Glutamatergic neuron (in vitro differentiated cells): ENCODE results near the gene TCF12. TPM values are rescaled to one million over a fixed set of nuclear protein-coding genes. Genes with fewer than 3 reads are reported as not detected.

Experiments
- DNase-seq: peaks from one replicate; pipeline ENCODE4 v3.0.0; 2022
- H3K27ac Mint-ChIP-seq: one replicate; pipeline ENCODE4 v1.8.0; 2020; ENCODE audit warnings: mild to moderate bottlenecking, mixed read lengths, inconsistent platforms; ENCODE audit not compliant: unreplicated experiment
- H3K27me3 Mint-ChIP-seq: one replicate; pipeline ENCODE4 v1.8.0; 2020; ENCODE audit warnings: mild to moderate bottlenecking, moderate library complexity, mixed read lengths, inconsistent platforms; ENCODE audit not compliant: unreplicated experiment
- H3K36me3 Mint-ChIP-seq: one replicate; pipeline ENCODE4 v1.8.0; 2020; ENCODE audit warnings: mild to moderate bottlenecking, mixed read lengths, inconsistent platforms; ENCODE audit not compliant: unreplicated experiment
- H3K4me1 Mint-ChIP-seq: one replicate; pipeline ENCODE4 v1.8.0; 2020; ENCODE audit warnings: mild to moderate bottlenecking, low read depth, mixed read lengths, inconsistent platforms; ENCODE audit not compliant: unreplicated experiment
- H3K4me3 Mint-ChIP-seq: one replicate; pipeline ENCODE4 v1.8.0; 2020; ENCODE audit warnings: mild to moderate bottlenecking, mixed read lengths, inconsistent platforms; ENCODE audit not compliant: unreplicated experiment
- H3K9me3 Mint-ChIP-seq: one replicate; pipeline ENCODE4 v1.8.0; 2020; ENCODE audit warnings: mild to moderate bottlenecking, moderate library complexity, mixed read lengths, inconsistent platforms; ENCODE audit not compliant: unreplicated experiment
- CTCF ChIP-seq: fragments of 200-600 bp; sonication (generic); IDR thresholded peaks from one replicate; pipeline ENCODE4 v1.5.0; 2021; ENCODE audit not compliant: partially characterized antibody, unreplicated experiment
- total RNA-seq: library from RNA; stranded (reverse); fragmentation: NEBNext Ultra II Directional; extraction: Animal tissue kit (Norgen Biotek cat#: 25700); gene quantifications from one replicate; pipeline ENCODE4 v1.2.1, GENCODE V29; 2021; ENCODE audit not compliant: unreplicated experiment

The TCF12 gene
- total RNA-seq, 1 donor from 2014 or later: 140 TPM

- H3K36me3 Mint-ChIP-seq: no peaks in the 10 kb centered on the region
- no peak overlapping the region for H3K27ac Mint-ChIP-seq
- TF ChIP-seq CTCF: no peak
- no peak for DNase-seq
- H3K27me3 Mint-ChIP-seq: no peaks in the 10 kb centered on the region
- H3K4me3 Mint-ChIP-seq: no peak overlapping the region
- H3K9me3 Mint-ChIP-seq: no peaks in the 10 kb centered on the region
- peaks cover 24% of the 10 kb centered on the region for H3K4me1 Mint-ChIP-seq
Observed at GRCh38 chr15:57122080-57122840, 203.8 kb downstream of the TCF12 start.

GRCh38 chr15:57124036-57124435 lies 205.6 kb downstream of the TCF12 start:
- Mint-ChIP-seq H3K4me1 (peaks cover 14% of the 10 kb centered on the region), H3K27me3 (no peaks in the 10 kb centered on the region), H3K36me3 (no peaks in the 10 kb centered on the region), H3K9me3 (no peaks in the 10 kb centered on the region), H3K4me3 (no peak overlapping the region), H3K27ac (no peak overlapping the region)
- no peak for DNase-seq
- TF ChIP-seq CTCF: no peak

- no peak overlapping the region for H3K4me3 Mint-ChIP-seq
- peaks cover 41% of the 10 kb centered on the region for H3K4me1 Mint-ChIP-seq
- no peak overlapping the region for H3K27ac Mint-ChIP-seq
- peaks cover 12% of the 10 kb centered on the region for H3K9me3 Mint-ChIP-seq
- DNase-seq: no peak
- TF ChIP-seq CTCF: no peak
- peaks cover 5% of the 10 kb centered on the region for H3K36me3 Mint-ChIP-seq
- H3K27me3 Mint-ChIP-seq: peaks cover 8% of the 10 kb centered on the region
Observed at GRCh38 chr15:57129064-57129463, 210.6 kb downstream of the TCF12 start.

GRCh38 chr15:57130956-57131355 lies 212.5 kb downstream of the TCF12 start:
- peaks cover 17% of the 10 kb centered on the region for H3K9me3 Mint-ChIP-seq
- H3K36me3 Mint-ChIP-seq: peaks cover 5% of the 10 kb centered on the region
- H3K4me1 Mint-ChIP-seq: peaks cover 59% of the 10 kb centered on the region
- H3K27me3 Mint-ChIP-seq: peaks cover 8% of the 10 kb centered on the region
- no peak overlapping the region for H3K4me3 Mint-ChIP-seq
- DNase-seq: no peak
- no peak overlapping the region for H3K27ac Mint-ChIP-seq
- TF ChIP-seq CTCF: no peak
